Lower lobe of right lung (tissue), 2 donors: Measurements from ENCODE around the gene TBXAS1. TPM values are rescaled to one million over a fixed set of nuclear protein-coding genes. Genes with fewer than 3 reads are reported as not detected.
A peak's percentile ranks its signal among the peaks of the same experiment; 100 is the strongest.

ENCODE experiments used
- ATAC-seq, 2 donors: fragments of 200-7000 bp; cut with Tn5 transposase; one replicate each; pipeline ENCODE4 v1.9.1; 2020 to 2022; ENCODE audit warnings: mild to moderate bottlenecking in 2 of 2, moderate library complexity in 2 of 2
- DNase-seq: peaks from one replicate; pipeline ENCODE4 v3.0.0-alpha.2; 2020
- H3K27ac ChIP-seq: fragments of 200-600 bp; one replicate; pipeline ENCODE4 v1.8.0; 2022
- H3K27me3 ChIP-seq: fragments of 200-600 bp; one replicate; pipeline ENCODE4 v1.8.0; 2022; ENCODE audit warnings: low read depth
- H3K36me3 ChIP-seq: fragments of 200-600 bp; one replicate; pipeline ENCODE4 v1.8.0; 2022; ENCODE audit warnings: mild to moderate bottlenecking
- H3K4me1 ChIP-seq: fragments of 200-600 bp; one replicate; pipeline ENCODE4 v1.8.0; 2022
- H3K4me3 ChIP-seq: fragments of 200-600 bp; one replicate; pipeline ENCODE4 v1.8.0; 2022; ENCODE audit warnings: mild to moderate bottlenecking
- H3K9me3 ChIP-seq: fragments of 200-600 bp; one replicate; pipeline ENCODE4 v1.8.0; 2022
- CTCF ChIP-seq: fragments of 200-600 bp; IDR thresholded peaks from one replicate; pipeline ENCODE4 v1.8.0; 2022; ENCODE audit warnings: antibody characterized with exemption, mild to moderate bottlenecking
- intact Hi-C: fragments of 100-400 bp; cut with DNase I; formaldehyde crosslinking; loops from one replicate; pipeline ENCODE4 v1.11.0; 2022
- total RNA-seq: library from RNA; stranded (reverse); fragmentation: NEBNext Ultra II Directional; extraction: Animal tissue kit (Norgen Biotek cat#: 25700); gene quantifications from one replicate; pipeline ENCODE4 v1.2.1, GENCODE V29; 2021
- donor health status: DM: no; HTN: yes; CAD: no; lungs with severe emphysema.

Gene TBXAS1
- total RNA-seq, 1 donor from 2014 or later, result 92.6 TPM

GRCh38 chr7:139898483-139898882, 69.4 kb downstream of the TBXAS1 start:
- H3K4me3 ChIP-seq, result no peak overlapping the region
- DNase-seq (no peak), ATAC-seq (no peak)
- TF ChIP-seq CTCF, result no peak
- intact Hi-C loops, result no loop called here
- no peaks in the 10 kb centered on the region for H3K9me3 ChIP-seq
- no peaks in the 10 kb centered on the region for H3K27me3 ChIP-seq
- peaks cover 5% of the 10 kb centered on the region for H3K4me1 ChIP-seq
- H3K36me3 ChIP-seq, result no peaks in the 10 kb centered on the region
- no peak overlapping the region for H3K27ac ChIP-seq

DNA sequence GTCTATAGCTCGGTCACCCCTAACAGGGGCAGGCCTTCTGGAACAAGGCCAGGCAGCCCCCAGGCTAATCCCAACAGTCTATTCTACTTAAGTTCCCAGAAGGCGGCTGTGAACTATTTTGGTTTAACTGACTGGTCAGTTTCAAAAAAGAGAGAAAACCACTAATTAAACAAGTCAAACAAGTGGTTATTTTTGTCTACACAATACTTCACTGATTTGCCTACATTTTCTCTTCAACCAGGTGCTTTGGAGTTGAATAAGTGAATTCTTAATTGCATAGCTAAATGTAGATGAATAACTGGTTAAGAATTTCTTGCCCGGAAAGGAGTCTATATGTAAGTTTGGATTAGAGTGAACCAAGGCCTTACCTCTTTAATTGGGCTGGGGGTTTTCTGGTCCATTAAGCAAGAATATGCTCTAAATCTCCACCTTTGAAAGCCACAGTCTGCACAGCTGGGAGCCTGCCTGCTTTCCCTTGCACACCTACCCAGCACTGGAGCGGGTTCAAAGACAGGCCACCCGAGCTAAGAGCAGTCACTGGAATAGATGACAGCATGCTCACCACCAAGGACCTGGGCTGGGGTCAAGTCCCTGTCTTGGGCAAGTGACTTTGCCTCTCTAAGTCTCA, 70.4 kb downstream of the TBXAS1 start:
- ATAC-seq, result no peak
- no peaks in the 10 kb centered on the region for H3K36me3 ChIP-seq
- no peaks in the 10 kb centered on the region for H3K27me3 ChIP-seq
- intact Hi-C loops, result no loop called here
- DNase-seq, result no peak
- H3K4me1 ChIP-seq, result peaks cover 5% of the 10 kb centered on the region
- H3K27ac ChIP-seq, result no peak overlapping the region
- TF ChIP-seq CTCF, result no peak
- H3K9me3 ChIP-seq, result no peaks in the 10 kb centered on the region
- no peak overlapping the region for H3K4me3 ChIP-seq

GRCh38 chr7:139900326-139900725, 71.3 kb downstream of the TBXAS1 start:
- no peak overlapping the region for H3K4me3 ChIP-seq
- no peak for ATAC-seq
- no peak overlapping the region for H3K27ac ChIP-seq
- no peak for DNase-seq
- intact Hi-C loops, result no loop called here
- no peaks in the 10 kb centered on the region for H3K27me3 ChIP-seq
- no peaks in the 10 kb centered on the region for H3K4me1 ChIP-seq
- H3K9me3 ChIP-seq, result no peaks in the 10 kb centered on the region
- H3K36me3 ChIP-seq, result no peaks in the 10 kb centered on the region
- no peak for TF ChIP-seq CTCF

GRCh38 chr7:139901056-139901795, 72.2 kb downstream of the TBXAS1 start:
- no peak overlapping the region for H3K4me3 ChIP-seq
- DNase-seq, result no peak
- H3K9me3 ChIP-seq, result no peaks in the 10 kb centered on the region
- no peaks in the 10 kb centered on the region for H3K4me1 ChIP-seq
- no peak for TF ChIP-seq CTCF
- H3K27me3 ChIP-seq, result no peaks in the 10 kb centered on the region
- no peak overlapping the region for H3K27ac ChIP-seq
- intact Hi-C loops, result no loop called here
- H3K36me3 ChIP-seq, result no peaks in the 10 kb centered on the region
- peak; percentile 48 to 52 for ATAC-seq

GRCh38 chr7:139901901-139902300, 72.8 kb downstream of the TBXAS1 start:
- no peak for TF ChIP-seq CTCF
- H3K9me3 ChIP-seq, result no peaks in the 10 kb centered on the region
- H3K4me1 ChIP-seq, result no peaks in the 10 kb centered on the region
- intact Hi-C loops, result no loop called here
- no peak for DNase-seq
- no peak overlapping the region for H3K27ac ChIP-seq
- no peaks in the 10 kb centered on the region for H3K27me3 ChIP-seq
- no peaks in the 10 kb centered on the region for H3K36me3 ChIP-seq
- ATAC-seq, result peak; percentile 55 to 69
- no peak overlapping the region for H3K4me3 ChIP-seq
